Tibial artery (tissue), 4 donors: Measurements from ENCODE around the gene ALOX12B.
A peak's percentile ranks its signal among the peaks of the same experiment; 100 is the strongest.
"Not testable (repeated sequence)": the region's sequence is repeated elsewhere in the genome, so short reads cannot be mapped to it uniquely, and the experiment has no call there.

Source experiments
- DNase-seq, 2 donors: peaks; one replicate each; pipeline ENCODE4 v3.0.0-alpha.2; 2019
- H3K27ac ChIP-seq, 2 donors: fragments of 200-600 bp; sonication (generic) in 1 of 2; 1 replicate in 1 of 2; 2 replicates in 1 of 2; pipeline ENCODE4 v1.5.1; 2018 to 2019; ENCODE audit warnings: mild to moderate bottlenecking in 1 of 2
- H3K27me3 ChIP-seq, 2 donors: fragments of 200-600 bp; sonication (generic) in 1 of 2; one replicate each; pipeline versions ENCODE4 v1.5.1 to v1.6.0; 2016 to 2019
- H3K36me3 ChIP-seq, 3 donors: fragments of 200-600 bp; sonication (generic) in 2 of 3; one replicate each; pipeline ENCODE4 v1.5.1; 2016 to 2019; ENCODE audit warnings: mild to moderate bottlenecking in 2 of 3
- H3K4me1 ChIP-seq, 4 donors: fragments of 200-600 bp; sonication (generic) in 2 of 4; 1 replicate in 3 of 4; 2 replicates in 1 of 4; pipeline ENCODE4 v1.5.1; 2016 to 2019
- H3K4me3 ChIP-seq, 2 donors: fragments of 200-600 bp; sonication (generic) in 1 of 2; 1 replicate in 1 of 2; 2 replicates in 1 of 2; pipeline ENCODE4 v1.5.1; 2018 to 2019; ENCODE audit warnings: mild to moderate bottlenecking in 2 of 2
- H3K9me3 ChIP-seq, 3 donors: fragments of 200-600 bp; sonication (generic) in 1 of 3; one replicate each; pipeline ENCODE4 v1.5.1; 2016 to 2019
- intact Hi-C: fragments of 100-400 bp; cut with DNase I; formaldehyde crosslinking; loops from one replicate; pipeline ENCODE4 v1.15.0; 2023; ENCODE audit warnings: low total_unique reads
- TF ChIP-seq, protein P1 (sequence below), 2 experiments: fragments of 200-600 bp in 1 of 2; fragments of 450-650 bp in 1 of 2; IDR thresholded peaks; one replicate each; pipeline ENCODE4 v1.5.1; 2017 to 2019; ENCODE audit warnings: antibody characterized with exemption in 2 of 2, mild to moderate bottlenecking in 1 of 2, moderate library complexity in 1 of 2

The ALOX12B gene

GRCh38 chr17:8032442-8032841, 55.1 kb downstream of the ALOX12B start:
- TF ChIP-seq, protein P1, sequence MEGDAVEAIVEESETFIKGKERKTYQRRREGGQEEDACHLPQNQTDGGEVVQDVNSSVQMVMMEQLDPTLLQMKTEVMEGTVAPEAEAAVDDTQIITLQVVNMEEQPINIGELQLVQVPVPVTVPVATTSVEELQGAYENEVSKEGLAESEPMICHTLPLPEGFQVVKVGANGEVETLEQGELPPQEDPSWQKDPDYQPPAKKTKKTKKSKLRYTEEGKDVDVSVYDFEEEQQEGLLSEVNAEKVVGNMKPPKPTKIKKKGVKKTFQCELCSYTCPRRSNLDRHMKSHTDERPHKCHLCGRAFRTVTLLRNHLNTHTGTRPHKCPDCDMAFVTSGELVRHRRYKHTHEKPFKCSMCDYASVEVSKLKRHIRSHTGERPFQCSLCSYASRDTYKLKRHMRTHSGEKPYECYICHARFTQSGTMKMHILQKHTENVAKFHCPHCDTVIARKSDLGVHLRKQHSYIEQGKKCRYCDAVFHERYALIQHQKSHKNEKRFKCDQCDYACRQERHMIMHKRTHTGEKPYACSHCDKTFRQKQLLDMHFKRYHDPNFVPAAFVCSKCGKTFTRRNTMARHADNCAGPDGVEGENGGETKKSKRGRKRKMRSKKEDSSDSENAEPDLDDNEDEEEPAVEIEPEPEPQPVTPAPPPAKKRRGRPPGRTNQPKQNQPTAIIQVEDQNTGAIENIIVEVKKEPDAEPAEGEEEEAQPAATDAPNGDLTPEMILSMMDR (IDR thresholded peaks at IDR 0.05) = no peak
- intact Hi-C loops = no loop called here

GRCh38 chr17:8031950-8032349, 55.6 kb downstream of the ALOX12B start:
- peaks cover 0 to 73% of the 10 kb centered on the region in 2 donors for H3K27me3 ChIP-seq
- intact Hi-C loops = no loop called here

More at GRCh38 chr17:8032442-8032841, 55.1 kb downstream of the ALOX12B start:
- DNase-seq = no peak
- Histone ChIP-seq H3K27ac (no peak overlapping the region), H3K9me3 (no peaks in the 10 kb centered on the region), H3K4me1 (no peaks in the 10 kb centered on the region), H3K4me3 (no peak overlapping the region), H3K36me3 (no peaks in the 10 kb centered on the region), H3K27me3 (peaks cover 0 to 75% of the 10 kb centered on the region in 2 donors)

GRCh38 chr17:8031261-8031661, 56.3 kb downstream of the ALOX12B start:
- Histone ChIP-seq H3K27me3 (peaks cover 0 to 69% of the 10 kb centered on the region in 2 donors), H3K27ac (no peak overlapping the region)
- DNase-seq = peak in 1 of 2 donors; percentile 50

More at GRCh38 chr17:8031950-8032349, 55.6 kb downstream of the ALOX12B start:
- DNase-seq = no peak
- Histone ChIP-seq H3K36me3 (no peaks in the 10 kb centered on the region), H3K4me3 (no peak overlapping the region), H3K4me1 (no peaks in the 10 kb centered on the region), H3K27ac (no peak overlapping the region), H3K9me3 (no peaks in the 10 kb centered on the region)
- TF ChIP-seq, protein P1 (IDR thresholded peaks at IDR 0.05) = no peak

GRCh38 chr17:8029121-8029520, 58.4 kb downstream of the ALOX12B start:
- H3K36me3 ChIP-seq = no peaks in the 10 kb centered on the region
- H3K27me3 ChIP-seq = peaks cover 0 to 68% of the 10 kb centered on the region in 2 donors
- intact Hi-C loops = no loop called here
- no peaks in the 10 kb centered on the region for H3K4me1 ChIP-seq
- H3K4me3 ChIP-seq = no peak overlapping the region
- TF ChIP-seq, protein P1 (IDR thresholded peaks at IDR 0.05) = no peak
- DNase-seq = no peak
- no peak overlapping the region for H3K27ac ChIP-seq
- H3K9me3 ChIP-seq = no peaks in the 10 kb centered on the region

More at GRCh38 chr17:8031261-8031661, 56.3 kb downstream of the ALOX12B start:
- intact Hi-C loops = no loop called here
- Histone ChIP-seq H3K9me3 (no peaks in the 10 kb centered on the region), H3K4me1 (no peaks in the 10 kb centered on the region), H3K36me3 (no peaks in the 10 kb centered on the region), H3K4me3 (no peak overlapping the region)
- TF ChIP-seq, protein P1 (IDR thresholded peaks at IDR 0.05) = no peak

DNA sequence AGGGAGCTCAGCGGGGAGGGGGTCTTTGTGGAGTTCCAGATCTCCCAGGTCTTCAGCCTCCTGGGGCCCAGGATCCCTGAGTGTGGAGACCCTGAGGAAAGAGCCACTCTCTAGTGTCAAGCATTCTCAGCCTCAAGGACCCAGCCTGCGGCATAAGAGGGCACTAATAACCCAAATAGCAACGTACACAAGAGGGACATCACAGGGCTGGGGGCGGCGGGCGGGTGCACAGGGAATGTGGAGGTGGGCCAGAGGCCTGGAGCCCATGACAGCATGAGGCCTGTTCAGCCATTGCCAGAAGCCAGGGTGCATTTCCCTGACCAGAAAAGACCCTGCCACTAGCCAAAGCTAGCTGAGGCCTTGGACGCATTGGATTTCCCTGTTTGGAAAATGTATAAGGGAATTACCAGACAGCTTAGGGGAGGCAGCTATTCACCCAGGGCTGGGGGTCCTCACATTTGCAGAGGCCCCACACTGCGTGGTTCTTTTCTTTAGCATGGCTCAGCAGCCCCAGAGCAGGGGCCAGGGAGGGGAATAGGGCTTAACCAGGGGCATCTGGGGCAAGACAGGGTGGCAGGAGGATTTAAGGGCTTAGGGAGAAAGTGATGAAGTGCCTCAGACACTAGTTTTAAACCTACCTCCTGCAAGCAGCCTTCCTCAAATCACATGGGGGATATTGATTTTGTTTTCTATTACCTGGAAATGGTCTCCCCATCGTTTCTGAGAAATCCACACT, 62.2 kb downstream of the ALOX12B start:
- no peaks in the 10 kb centered on the region for H3K9me3 ChIP-seq
- DNase-seq = peak in 1 of 2 donors; percentile 48
- peaks cover 0 to 36% of the 10 kb centered on the region in 2 donors for H3K27me3 ChIP-seq
- intact Hi-C loops = no loop called here
- H3K27ac ChIP-seq = no peak overlapping the region
- H3K36me3 ChIP-seq = no peaks in the 10 kb centered on the region
- H3K4me3 ChIP-seq = no peak overlapping the region
- no peaks in the 10 kb centered on the region for H3K4me1 ChIP-seq
- TF ChIP-seq, protein P1 (IDR thresholded peaks at IDR 0.05) = no peak

DNA sequence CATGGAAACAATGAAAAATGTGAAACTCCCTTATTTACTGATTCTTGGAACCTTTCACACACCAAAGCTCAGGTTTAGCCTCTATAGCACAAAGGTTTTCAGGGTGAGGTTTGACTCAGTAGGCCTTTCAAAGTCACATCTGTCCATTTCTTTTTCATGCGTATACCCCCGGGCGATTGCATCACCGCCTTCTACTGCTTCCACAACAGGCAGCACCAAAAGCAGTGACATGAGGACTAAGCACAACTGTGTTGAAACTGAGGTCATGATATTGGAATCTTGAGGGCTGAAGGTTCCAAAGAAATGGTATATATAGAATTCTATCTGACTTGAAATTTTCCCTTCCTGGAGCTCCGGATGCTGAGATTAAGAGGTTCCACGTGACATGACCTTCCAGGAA, 63.4 kb downstream of the ALOX12B start:
- H3K9me3 ChIP-seq, intact Hi-C loops, H3K4me1 ChIP-seq, H3K36me3 ChIP-seq, DNase-seq, H3K4me3 ChIP-seq, H3K27ac ChIP-seq: not testable (repeated sequence)
- H3K27me3 ChIP-seq = peaks cover 0 to 30% of the 10 kb centered on the region in 2 donors
